Measurements from ENCODE around the gene GAS7. TPM values are rescaled to one million over a fixed set of nuclear protein-coding genes. Genes with fewer than 3 reads are reported as not detected.

GAS7 gene
- polyA plus RNA-seq, 1 donor (not counting 4 experiments of a cell fraction or from before 2014, with no cell fraction given): 0.10 TPM

GRCh38 chr17:10013365-10014112 lies 184.9 kb downstream of the GAS7 start:
- Histone ChIP-seq H3K36me3 (ENCODE audit: control insufficient read depth in 2 of 2, extremely low read depth in 1 of 2, insufficient read depth in 2 of 2, low read length in 2 of 2) (no peaks in the 10 kb centered on the region), H3K9me1 (ENCODE audit: control insufficient read depth, extremely low read depth, insufficient read depth, low read length) (no peaks in the 10 kb centered on the region), H2AFZ (ENCODE audit: control insufficient read depth, low read length) (no peak overlapping the region), H3K9me3 (ENCODE audit: control insufficient read depth, low read depth, low read length) (no peaks in the 10 kb centered on the region), H3K4me1 (ENCODE audit: control insufficient read depth, extremely low read depth, insufficient read depth, low read length) (no peaks in the 10 kb centered on the region), H3K27ac (ENCODE audit: control insufficient read depth, insufficient read depth, low read length) (no peak overlapping the region), H3K27me3 (ENCODE audit: control insufficient read depth, extremely low read depth, insufficient read depth, low read length) (no peaks in the 10 kb centered on the region), H4K20me1 (ENCODE audit: control insufficient read depth, extremely low read depth, insufficient read depth, low read length) (no peaks in the 10 kb centered on the region), H3K9ac (ENCODE audit: control insufficient read depth, extremely low read depth, insufficient read depth, low read length) (no peak overlapping the region), H3K4me3 (ENCODE audit: control insufficient read depth in 2 of 3, extremely low read depth in 1 of 3, insufficient read depth in 2 of 3, low read depth in 1 of 3, low read length in 3 of 3) (no peak overlapping the region), H3K4me2 (ENCODE audit: control insufficient read depth, extremely low read depth, insufficient read depth, low read depth, low read length) (no peak overlapping the region), H3K79me2 (ENCODE audit: control insufficient read depth, insufficient read depth, low read length) (no peaks in the 10 kb centered on the region)
- DNase-seq (ENCODE audit: low read depth, low spot score) (no peak), FAIRE-seq (no peak)
- dilution Hi-C loops (cut with MboI; ENCODE audit: extremely low pct_ligation_motif_present, low sequenced_read_pairs): no loop called here
- no peak for TF ChIP-seq EZH2 (IDR thresholded peaks at IDR 0.05; ENCODE audit: low read length)
- TF ChIP-seq CTCF (optimal IDR thresholded peaks at IDR 0.05 in 1 of 3, IDR thresholded peaks at IDR 0.05 in 1 of 3, conservative IDR thresholded peaks at IDR 0.05 in 1 of 3; ENCODE audit: extremely low read depth in 1 of 3, insufficient read depth in 2 of 3, low read length in 3 of 3): no peak

- no peak overlapping the region for H3K4me2 ChIP-seq (ENCODE audit: control insufficient read depth, extremely low read depth, insufficient read depth, low read depth, low read length)
- no peak for FAIRE-seq
Measured at GRCh38 chr17:10010752-10011151, 187.7 kb downstream of the GAS7 start.

More at GRCh38 chr17:10010752-10011151, 187.7 kb downstream of the GAS7 start:
- no peak overlapping the region for H3K9ac ChIP-seq (ENCODE audit: control insufficient read depth, extremely low read depth, insufficient read depth, low read length)
- TF ChIP-seq CTCF (optimal IDR thresholded peaks at IDR 0.05 in 1 of 3, IDR thresholded peaks at IDR 0.05 in 1 of 3, conservative IDR thresholded peaks at IDR 0.05 in 1 of 3; ENCODE audit: extremely low read depth in 1 of 3, insufficient read depth in 2 of 3, low read length in 3 of 3): no peak
- TF ChIP-seq EZH2 (IDR thresholded peaks at IDR 0.05; ENCODE audit: low read length): no peak
- no peaks in the 10 kb centered on the region for H4K20me1 ChIP-seq (ENCODE audit: control insufficient read depth, extremely low read depth, insufficient read depth, low read length)
- no peaks in the 10 kb centered on the region for H3K9me3 ChIP-seq (ENCODE audit: control insufficient read depth, low read depth, low read length)
- H3K36me3 ChIP-seq (ENCODE audit: control insufficient read depth in 2 of 2, extremely low read depth in 1 of 2, insufficient read depth in 2 of 2, low read length in 2 of 2): no peaks in the 10 kb centered on the region
- H3K79me2 ChIP-seq (ENCODE audit: control insufficient read depth, insufficient read depth, low read length): no peaks in the 10 kb centered on the region
- H2AFZ ChIP-seq (ENCODE audit: control insufficient read depth, low read length): no peak overlapping the region
- no peaks in the 10 kb centered on the region for H3K4me1 ChIP-seq (ENCODE audit: control insufficient read depth, extremely low read depth, insufficient read depth, low read length)
- dilution Hi-C loops (cut with MboI; ENCODE audit: extremely low pct_ligation_motif_present, low sequenced_read_pairs): no loop called here
- H3K27me3 ChIP-seq (ENCODE audit: control insufficient read depth, extremely low read depth, insufficient read depth, low read length): no peaks in the 10 kb centered on the region
- DNase-seq (ENCODE audit: low read depth, low spot score): no peak
- no peak overlapping the region for H3K27ac ChIP-seq (ENCODE audit: control insufficient read depth, insufficient read depth, low read length)
- H3K9me1 ChIP-seq (ENCODE audit: control insufficient read depth, extremely low read depth, insufficient read depth, low read length): no peaks in the 10 kb centered on the region
- no peak overlapping the region for H3K4me3 ChIP-seq (ENCODE audit: control insufficient read depth in 2 of 3, extremely low read depth in 1 of 3, insufficient read depth in 2 of 3, low read depth in 1 of 3, low read length in 3 of 3)

Data from keratinocyte (primary cell).